ENCODE results near the gene TMEM184B. TPM values are rescaled to one million over a fixed set of nuclear protein-coding genes. Genes with fewer than 3 reads are reported as not detected.

Gene TMEM184B
- total RNA-seq, 1 experiment from 2014 or later: 54.2 TPM

DNA sequence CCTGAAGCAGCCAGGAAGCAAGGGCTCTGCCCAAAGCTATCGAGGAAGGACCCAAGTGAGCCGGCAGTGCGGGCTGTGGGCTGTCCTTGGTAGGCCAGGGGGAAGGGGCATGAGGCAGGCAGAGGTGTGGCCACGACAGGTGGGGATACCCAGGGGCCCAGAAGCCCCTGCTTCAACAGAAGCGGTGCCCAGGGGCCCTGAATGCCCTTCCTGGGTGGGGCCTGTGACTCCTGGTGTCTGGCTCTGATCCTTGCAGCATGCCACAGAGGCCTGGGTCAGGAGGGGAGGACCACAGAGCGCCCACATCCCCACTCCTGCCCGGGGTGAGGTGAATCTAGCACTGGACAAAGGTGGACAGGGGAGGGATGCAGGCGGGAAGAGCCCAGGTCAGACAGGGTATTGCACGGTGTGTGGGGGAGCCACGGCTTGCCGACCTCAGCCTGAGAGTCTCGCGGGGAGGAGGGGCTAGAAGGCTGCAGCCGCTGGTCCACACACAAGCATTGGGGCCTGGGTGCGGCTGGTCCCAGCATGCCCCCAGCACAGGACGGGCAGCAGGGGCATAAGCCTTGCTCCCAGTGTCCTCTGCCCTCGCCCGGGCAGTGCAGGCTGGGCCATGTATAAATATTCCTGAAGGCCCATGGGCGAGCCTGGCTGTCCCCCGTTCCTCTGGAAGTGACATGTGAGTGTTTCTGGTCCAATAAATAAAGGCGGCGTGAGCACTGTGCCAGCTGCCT lies 52.0 kb downstream of the TMEM184B start:
- ChIA-PET CTCF (no interaction called here), POLR2A (no interaction called here)
- intact Hi-C loops (cut with micrococcal nuclease; ENCODE audit: unreplicated experiment): no loop called here
- in situ Hi-C loops (cut with HindIII; ENCODE audit: low pct_unique_long_range_greater_than_20kb, low sequenced_read_pairs): no loop called here
- TF ChIP-seq, protein P1, sequence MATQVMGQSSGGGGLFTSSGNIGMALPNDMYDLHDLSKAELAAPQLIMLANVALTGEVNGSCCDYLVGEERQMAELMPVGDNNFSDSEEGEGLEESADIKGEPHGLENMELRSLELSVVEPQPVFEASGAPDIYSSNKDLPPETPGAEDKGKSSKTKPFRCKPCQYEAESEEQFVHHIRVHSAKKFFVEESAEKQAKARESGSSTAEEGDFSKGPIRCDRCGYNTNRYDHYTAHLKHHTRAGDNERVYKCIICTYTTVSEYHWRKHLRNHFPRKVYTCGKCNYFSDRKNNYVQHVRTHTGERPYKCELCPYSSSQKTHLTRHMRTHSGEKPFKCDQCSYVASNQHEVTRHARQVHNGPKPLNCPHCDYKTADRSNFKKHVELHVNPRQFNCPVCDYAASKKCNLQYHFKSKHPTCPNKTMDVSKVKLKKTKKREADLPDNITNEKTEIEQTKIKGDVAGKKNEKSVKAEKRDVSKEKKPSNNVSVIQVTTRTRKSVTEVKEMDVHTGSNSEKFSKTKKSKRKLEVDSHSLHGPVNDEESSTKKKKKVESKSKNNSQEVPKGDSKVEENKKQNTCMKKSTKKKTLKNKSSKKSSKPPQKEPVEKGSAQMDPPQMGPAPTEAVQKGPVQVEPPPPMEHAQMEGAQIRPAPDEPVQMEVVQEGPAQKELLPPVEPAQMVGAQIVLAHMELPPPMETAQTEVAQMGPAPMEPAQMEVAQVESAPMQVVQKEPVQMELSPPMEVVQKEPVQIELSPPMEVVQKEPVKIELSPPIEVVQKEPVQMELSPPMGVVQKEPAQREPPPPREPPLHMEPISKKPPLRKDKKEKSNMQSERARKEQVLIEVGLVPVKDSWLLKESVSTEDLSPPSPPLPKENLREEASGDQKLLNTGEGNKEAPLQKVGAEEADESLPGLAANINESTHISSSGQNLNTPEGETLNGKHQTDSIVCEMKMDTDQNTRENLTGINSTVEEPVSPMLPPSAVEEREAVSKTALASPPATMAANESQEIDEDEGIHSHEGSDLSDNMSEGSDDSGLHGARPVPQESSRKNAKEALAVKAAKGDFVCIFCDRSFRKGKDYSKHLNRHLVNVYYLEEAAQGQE (IDR thresholded peaks at IDR 0.05; ENCODE audit: insufficient read depth in 1 of 2, low read depth in 2 of 2, low read length in 1 of 2): no peak
- no peak for TF ChIP-seq SIN3A (IDR thresholded peaks at IDR 0.05; ENCODE audit: borderline replicate concordance, insufficient read depth, low read depth, low read length)
- TF ChIP-seq, protein P2, sequence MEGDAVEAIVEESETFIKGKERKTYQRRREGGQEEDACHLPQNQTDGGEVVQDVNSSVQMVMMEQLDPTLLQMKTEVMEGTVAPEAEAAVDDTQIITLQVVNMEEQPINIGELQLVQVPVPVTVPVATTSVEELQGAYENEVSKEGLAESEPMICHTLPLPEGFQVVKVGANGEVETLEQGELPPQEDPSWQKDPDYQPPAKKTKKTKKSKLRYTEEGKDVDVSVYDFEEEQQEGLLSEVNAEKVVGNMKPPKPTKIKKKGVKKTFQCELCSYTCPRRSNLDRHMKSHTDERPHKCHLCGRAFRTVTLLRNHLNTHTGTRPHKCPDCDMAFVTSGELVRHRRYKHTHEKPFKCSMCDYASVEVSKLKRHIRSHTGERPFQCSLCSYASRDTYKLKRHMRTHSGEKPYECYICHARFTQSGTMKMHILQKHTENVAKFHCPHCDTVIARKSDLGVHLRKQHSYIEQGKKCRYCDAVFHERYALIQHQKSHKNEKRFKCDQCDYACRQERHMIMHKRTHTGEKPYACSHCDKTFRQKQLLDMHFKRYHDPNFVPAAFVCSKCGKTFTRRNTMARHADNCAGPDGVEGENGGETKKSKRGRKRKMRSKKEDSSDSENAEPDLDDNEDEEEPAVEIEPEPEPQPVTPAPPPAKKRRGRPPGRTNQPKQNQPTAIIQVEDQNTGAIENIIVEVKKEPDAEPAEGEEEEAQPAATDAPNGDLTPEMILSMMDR (IDR thresholded peaks at IDR 0.05): no peak
- no peak for TF ChIP-seq POLR2AphosphoS5 (IDR thresholded peaks at IDR 0.05; ENCODE audit: low read depth, low read length)
- H3K27ac ChIP-seq (ENCODE audit: low read length): no peak overlapping the region
- DNase-seq (ENCODE audit: low read depth, low spot score): no peak
- H3K4me1 ChIP-seq (ENCODE audit: control insufficient read depth, insufficient read depth, low read length): peaks cover 25% of the 10 kb centered on the region
- ATAC-seq: no peak
- H3K27me3 ChIP-seq (ENCODE audit: control insufficient read depth, insufficient read depth, low read length): no peaks in the 10 kb centered on the region
- no peaks in the 10 kb centered on the region for H3K9me3 ChIP-seq (ENCODE audit: control insufficient read depth, insufficient read depth, low read depth, low read length)
- H3K4me3 ChIP-seq (ENCODE audit: low read depth in 2 of 2, low read length in 2 of 2): no peak overlapping the region
- H3K36me3 ChIP-seq (ENCODE audit: control insufficient read depth, insufficient read depth, low read length): no peaks in the 10 kb centered on the region
- BruUV-seq (replicated peaks): no TSS peak

DNA sequence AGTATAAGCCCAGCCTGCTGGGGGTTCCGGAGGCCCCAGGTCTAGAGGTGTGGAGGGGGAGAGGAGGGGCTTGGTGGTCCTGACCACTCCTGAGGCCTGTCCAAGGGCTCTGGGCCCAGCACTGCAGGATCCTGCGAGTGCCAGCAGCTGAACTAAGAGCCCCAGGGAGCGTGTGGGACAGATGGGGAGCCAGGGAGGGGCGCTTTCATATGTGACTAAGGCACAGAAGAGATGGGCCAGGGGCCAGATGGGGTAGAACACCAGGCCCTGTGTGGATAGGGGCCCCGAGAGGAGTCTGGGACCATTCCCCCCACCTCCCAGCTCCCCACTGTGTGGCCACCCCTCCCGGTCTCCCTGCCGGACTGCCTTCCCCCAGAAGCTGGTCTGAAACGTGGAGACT lies 52.6 kb downstream of the TMEM184B start:
- DNase-seq (ENCODE audit: low read depth, low spot score) (no peak), ATAC-seq (no peak)
- peaks cover 25% of the 10 kb centered on the region for H3K4me1 ChIP-seq (ENCODE audit: control insufficient read depth, insufficient read depth, low read length)
- H3K27ac ChIP-seq (ENCODE audit: low read length): peak overlapping the region; percentile 85; the same call in 1 of the 2 replicates
- ChIA-PET POLR2A (no interaction called here), CTCF (no interaction called here)
- intact Hi-C loops (cut with micrococcal nuclease; ENCODE audit: unreplicated experiment): no loop called here
- no peak overlapping the region for H3K4me3 ChIP-seq (ENCODE audit: low read depth in 2 of 2, low read length in 2 of 2)
- H3K36me3 ChIP-seq (ENCODE audit: control insufficient read depth, insufficient read depth, low read length): no peaks in the 10 kb centered on the region
- BruUV-seq (replicated peaks): TSS peak; percentile 13
- no peaks in the 10 kb centered on the region for H3K9me3 ChIP-seq (ENCODE audit: control insufficient read depth, insufficient read depth, low read depth, low read length)
- no peaks in the 10 kb centered on the region for H3K27me3 ChIP-seq (ENCODE audit: control insufficient read depth, insufficient read depth, low read length)
- TF ChIP-seq, protein P1 (IDR thresholded peaks at IDR 0.05; ENCODE audit: insufficient read depth in 1 of 2, low read depth in 2 of 2, low read length in 1 of 2): no peak
- TF ChIP-seq POLR2AphosphoS5 (IDR thresholded peaks at IDR 0.05; ENCODE audit: low read depth, low read length): no peak
- no peak for TF ChIP-seq SIN3A (IDR thresholded peaks at IDR 0.05; ENCODE audit: borderline replicate concordance, insufficient read depth, low read depth, low read length)
- TF ChIP-seq, protein P2 (IDR thresholded peaks at IDR 0.05): no peak
- TF ChIP-seq TCF7L2 (IDR thresholded peaks at IDR 0.05; ENCODE audit: low read depth, low read length): no peak
- in situ Hi-C loops (cut with HindIII; ENCODE audit: low pct_unique_long_range_greater_than_20kb, low sequenced_read_pairs): no loop called here

Measured in Panc1 (cell line).